Ramos (cell line): ENCODE measurements around the gene SAP30BP.

Experiments
- in situ Hi-C: fragments of 300-500 bp; cut with MboI; formaldehyde crosslinking; loops from one replicate; pipeline ENCODE4 v1.14.3; 2022; ENCODE audit warnings: low sequenced_read_pairs; ENCODE audit not compliant: unreplicated experiment

SAP30BP gene

DNA sequence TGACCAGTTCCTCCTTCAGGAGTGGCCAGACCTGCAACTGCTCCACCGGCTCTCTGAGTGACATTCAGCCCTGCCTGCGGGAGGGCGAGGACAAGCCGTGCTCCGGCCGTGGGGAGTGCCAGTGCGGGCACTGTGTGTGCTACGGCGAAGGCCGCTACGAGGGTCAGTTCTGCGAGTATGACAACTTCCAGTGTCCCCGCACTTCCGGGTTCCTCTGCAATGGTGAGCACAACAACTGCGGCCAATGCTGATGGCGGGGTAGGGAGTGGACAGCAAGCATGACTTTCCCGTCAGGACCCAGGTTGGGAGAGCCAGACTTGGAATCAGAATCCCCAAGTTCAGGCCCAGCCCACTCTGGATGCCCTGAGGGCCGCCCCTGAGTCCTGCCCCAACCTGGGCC is 66.3 kb downstream of the SAP30BP start:
- in situ Hi-C loops = no loop called here

DNA sequence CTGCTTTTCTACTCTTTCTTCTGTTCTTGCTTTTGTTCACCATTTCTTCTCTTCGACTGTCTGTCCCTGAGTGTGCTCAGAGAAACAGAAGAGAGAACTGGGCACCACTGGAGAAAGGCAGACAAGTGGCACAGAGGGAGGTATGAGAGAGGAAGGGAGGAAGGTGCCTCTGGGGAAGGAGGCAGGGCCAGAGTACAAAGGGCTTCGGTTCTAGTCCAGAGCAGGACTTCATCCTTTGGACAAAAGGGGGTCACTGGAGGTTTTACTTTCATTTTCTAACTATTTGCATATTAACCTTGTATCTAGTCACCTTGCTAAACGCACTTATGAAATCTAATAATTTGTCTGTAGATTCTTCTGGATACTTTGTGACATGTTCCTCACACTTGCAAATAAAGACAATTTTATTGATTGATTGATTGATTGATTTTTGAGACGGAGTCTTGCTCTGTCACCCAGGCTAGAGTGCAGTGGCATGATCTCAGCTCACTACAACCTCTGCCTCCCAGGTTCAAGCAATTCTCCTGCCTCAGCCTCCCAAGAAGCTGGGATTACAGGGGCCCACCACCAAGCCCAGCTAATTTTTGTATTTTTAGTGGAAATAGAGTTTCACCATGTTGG is 67.6 kb downstream of the SAP30BP start:
- in situ Hi-C loops = no loop called here

DNA sequence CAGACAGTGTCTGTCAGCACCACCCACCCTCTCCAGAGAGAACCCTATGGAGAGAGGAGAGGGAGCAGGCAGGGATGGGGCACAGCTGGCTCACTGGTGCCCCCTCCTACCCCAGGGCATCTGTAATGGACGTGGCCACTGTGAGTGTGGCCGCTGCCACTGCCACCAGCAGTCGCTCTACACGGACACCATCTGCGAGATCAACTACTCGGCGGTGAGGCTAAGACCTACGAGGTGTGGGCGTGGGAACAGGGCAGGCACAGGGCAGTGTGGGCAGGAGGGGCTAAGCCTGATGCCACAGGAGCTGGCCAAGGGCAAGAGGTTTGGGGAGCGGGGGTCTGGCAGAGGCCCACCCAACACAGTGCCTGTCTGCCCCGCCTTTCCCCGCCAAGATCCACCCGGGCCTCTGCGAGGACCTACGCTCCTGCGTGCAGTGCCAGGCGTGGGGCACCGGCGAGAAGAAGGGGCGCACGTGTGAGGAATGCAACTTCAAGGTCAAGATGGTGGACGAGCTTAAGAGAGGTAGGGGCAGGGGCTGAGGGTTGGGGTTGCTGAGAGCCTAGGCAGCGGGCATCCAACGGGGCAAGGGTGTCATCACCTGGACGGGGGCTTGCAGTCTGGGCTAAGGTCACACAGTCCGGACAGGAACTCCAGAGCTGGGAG is 69.2 kb downstream of the SAP30BP start:
- in situ Hi-C loops = no loop called here

DNA sequence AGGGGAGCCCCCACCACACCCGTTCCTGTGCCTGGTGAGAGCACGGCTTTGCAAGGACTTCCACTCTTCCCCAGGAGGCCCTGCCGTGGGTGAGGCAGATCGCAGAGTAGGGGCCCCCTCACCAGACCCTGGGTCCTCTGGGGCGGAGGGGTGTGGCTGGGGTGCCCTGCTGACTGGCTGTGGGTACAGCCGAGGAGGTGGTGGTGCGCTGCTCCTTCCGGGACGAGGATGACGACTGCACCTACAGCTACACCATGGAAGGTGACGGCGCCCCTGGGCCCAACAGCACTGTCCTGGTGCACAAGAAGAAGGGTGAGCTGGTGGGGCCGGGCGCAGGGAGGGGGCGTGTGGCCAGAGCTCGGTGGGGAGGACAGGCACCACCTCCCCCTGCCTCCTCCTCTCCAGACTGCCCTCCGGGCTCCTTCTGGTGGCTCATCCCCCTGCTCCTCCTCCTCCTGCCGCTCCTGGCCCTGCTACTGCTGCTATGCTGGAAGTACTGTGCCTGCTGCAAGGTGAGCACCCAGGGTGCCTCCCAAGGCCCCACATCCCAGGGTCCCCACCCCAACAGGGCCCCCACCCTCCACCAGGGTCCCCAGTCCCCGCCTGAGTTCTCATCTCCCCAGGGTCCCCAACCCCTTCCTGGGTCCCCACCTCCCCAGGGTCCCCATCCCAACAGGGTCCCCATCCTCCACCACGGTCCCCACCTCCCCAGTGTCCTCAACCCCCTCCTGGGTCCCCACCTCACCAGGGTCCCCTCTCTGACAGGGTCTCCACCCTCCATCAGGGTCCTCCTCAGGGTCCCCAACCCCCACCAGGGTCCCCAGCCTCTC is 70.2 kb downstream of the SAP30BP start:
- in situ Hi-C loops = no loop called here

DNA sequence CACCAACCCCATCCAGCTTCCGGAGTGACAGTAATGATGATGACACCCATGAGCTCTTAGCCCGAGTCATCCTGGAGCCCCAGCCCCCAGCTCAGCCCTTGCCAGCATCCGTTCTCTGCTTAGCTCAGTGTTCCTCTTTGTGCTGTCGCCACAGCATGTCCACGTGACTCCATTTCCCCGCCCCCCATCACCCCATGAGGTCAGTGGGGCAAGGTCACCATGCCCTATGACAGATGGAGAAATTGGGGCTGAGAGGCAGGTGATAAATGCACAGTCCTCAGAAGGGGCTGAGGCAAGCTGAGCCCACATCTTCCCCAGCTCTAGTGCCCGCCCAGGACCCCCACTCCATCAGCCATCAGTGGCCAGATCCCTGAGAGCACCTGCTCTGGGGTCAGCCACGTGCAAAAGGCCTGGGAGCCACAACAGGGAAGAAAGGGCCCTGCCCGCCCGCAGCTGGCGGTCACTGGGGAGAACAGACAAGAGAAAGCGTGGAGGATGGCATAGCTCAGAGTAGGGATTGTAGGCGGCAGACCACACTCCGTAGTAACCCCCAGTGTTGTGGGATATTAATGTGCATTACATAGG is 71.2 kb downstream of the SAP30BP start:
- in situ Hi-C loops = no loop called here

DNA sequence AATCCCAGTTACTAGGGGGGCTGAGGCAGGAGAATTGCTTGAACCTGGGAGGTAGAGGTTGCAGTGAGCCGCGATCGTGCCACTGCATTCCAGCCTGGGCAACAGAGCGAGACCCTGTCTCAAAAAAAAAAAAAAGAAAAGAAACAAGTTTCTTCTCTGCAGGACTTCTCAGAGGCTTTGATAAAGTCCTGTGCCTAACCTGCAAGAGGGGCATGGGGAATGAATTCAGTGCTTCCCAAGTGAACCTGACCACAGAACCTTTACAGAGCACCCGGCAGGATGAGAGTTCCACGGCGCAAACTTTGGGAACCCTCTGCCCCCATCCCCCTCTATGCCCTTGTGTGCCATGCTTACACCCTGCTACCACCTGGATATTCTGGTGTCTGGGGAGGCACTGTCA is 72.0 kb downstream of the SAP30BP start:
- in situ Hi-C loops = no loop called here

DNA sequence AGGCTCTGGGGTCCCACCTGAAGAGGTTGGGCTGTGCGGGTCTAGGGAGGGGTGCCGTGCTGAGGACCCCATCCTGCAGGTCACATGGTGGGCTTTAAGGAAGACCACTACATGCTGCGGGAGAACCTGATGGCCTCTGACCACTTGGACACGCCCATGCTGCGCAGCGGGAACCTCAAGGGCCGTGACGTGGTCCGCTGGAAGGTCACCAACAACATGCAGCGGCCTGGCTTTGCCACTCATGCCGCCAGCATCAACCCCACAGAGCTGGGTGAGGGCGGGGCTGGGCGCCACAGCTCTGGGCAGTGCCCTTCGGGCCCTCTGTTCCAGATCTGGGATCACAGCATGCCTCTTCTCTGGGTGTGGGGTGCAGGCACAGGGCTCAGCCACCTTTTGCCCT is 72.7 kb downstream of the SAP30BP start:
- in situ Hi-C loops = loop anchor here (5.0 to 10.0 kb wide), 3 partner anchors 62 to 315 kb away; no protein-coding TSS in a partner anchor

DNA sequence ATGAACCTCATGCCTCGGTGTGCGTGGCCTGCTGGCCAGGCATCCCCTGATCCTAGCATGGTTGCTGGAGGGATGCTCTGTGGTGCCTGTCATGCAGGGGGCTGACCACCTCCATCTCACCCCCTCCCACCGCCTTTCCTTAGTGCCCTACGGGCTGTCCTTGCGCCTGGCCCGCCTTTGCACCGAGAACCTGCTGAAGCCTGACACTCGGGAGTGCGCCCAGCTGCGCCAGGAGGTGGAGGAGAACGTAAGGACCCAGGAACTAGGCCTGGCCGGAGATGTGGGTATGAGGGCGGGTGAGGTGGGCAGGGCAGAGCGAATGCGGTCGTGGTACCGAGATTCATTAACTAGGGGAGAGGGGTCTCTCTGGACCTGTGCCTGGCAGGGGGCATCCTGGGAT is 73.1 kb downstream of the SAP30BP start:
- in situ Hi-C loops = loop anchor here (5.0 to 10.0 kb wide), 3 partner anchors 63 to 315 kb away; no protein-coding TSS in a partner anchor

DNA sequence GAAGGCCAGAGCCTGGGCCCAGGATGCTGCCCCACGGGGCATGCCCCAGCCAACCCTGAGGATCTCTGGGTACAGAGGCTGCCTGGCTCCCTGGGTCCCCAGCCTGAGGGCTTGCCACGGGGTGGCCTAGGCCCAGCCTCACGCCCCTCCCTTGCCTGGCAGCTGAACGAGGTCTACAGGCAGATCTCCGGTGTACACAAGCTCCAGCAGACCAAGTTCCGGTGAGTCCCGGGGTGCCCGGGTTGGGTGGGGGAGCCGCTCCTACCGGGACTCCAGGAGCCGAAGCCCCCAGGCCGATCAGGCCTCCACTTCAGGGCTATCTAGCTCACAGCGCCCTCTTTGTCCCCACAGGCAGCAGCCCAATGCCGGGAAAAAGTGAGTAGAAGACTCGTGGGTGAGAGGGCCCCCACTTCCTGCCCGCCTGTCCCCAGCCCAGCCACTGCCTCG is 73.5 kb downstream of the SAP30BP start:
- in situ Hi-C loops = loop anchor here (5.0 to 10.0 kb wide), 3 partner anchors 63 to 316 kb away; no protein-coding TSS in a partner anchor

DNA sequence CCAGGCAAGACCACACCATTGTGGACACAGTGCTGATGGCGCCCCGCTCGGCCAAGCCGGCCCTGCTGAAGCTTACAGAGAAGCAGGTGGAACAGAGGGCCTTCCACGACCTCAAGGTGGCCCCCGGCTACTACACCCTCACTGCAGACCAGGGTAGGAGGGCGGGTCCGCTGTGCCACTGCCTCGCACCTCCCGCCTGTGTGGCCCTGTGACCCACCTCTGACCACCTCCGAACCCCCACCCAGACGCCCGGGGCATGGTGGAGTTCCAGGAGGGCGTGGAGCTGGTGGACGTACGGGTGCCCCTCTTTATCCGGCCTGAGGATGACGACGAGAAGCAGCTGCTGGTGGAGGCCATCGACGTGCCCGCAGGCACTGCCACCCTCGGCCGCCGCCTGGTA is 75.2 kb downstream of the SAP30BP start:
- in situ Hi-C loops = loop anchor here (5.0 to 10.0 kb wide), 3 partner anchors 65 to 318 kb away; no protein-coding TSS in a partner anchor

DNA sequence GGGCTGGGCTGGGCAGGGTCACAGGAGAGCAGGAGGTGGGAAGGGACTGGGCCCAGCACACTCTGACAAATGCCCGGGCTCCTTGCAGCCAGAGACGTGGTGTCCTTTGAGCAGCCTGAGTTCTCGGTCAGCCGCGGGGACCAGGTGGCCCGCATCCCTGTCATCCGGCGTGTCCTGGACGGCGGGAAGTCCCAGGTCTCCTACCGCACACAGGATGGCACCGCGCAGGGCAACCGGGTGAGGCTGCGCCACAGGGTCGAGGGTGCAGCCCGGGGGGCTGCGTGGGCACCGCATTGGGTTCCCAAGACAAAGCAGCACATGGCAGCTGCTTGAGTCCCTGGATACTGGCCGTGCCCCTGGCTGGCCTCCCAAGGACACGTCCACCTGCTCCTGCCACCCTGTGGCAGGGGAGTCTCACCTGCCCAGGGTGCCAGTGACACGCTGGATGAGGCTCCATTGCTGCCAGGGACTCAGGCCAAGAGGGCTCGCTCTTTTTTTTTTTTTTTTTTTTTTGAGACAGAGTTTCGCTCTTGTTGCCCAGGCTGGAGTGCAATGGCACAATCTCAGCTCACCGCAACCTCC is 76.6 kb downstream of the SAP30BP start:
- in situ Hi-C loops = loop anchor here (5.0 to 10.0 kb wide), 3 partner anchors 66 to 319 kb away; no protein-coding TSS in a partner anchor

DNA sequence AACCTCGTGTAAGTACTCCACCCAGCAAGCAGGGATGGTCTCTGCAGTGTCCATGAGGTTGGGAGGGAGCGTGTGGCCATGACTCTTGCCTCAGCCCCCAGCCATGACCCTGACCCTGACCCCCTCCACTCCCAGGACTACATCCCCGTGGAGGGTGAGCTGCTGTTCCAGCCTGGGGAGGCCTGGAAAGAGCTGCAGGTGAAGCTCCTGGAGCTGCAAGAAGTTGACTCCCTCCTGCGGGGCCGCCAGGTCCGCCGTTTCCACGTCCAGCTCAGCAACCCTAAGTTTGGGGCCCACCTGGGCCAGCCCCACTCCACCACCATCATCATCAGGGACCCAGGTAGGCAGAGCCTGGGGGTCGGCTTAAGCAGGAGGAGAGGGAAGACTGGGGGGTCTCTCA is 81.6 kb downstream of the SAP30BP start:
- in situ Hi-C loops = loop anchor here (10.0 kb wide), 1 partner anchor 324 kb away; no protein-coding TSS in a partner anchor

DNA sequence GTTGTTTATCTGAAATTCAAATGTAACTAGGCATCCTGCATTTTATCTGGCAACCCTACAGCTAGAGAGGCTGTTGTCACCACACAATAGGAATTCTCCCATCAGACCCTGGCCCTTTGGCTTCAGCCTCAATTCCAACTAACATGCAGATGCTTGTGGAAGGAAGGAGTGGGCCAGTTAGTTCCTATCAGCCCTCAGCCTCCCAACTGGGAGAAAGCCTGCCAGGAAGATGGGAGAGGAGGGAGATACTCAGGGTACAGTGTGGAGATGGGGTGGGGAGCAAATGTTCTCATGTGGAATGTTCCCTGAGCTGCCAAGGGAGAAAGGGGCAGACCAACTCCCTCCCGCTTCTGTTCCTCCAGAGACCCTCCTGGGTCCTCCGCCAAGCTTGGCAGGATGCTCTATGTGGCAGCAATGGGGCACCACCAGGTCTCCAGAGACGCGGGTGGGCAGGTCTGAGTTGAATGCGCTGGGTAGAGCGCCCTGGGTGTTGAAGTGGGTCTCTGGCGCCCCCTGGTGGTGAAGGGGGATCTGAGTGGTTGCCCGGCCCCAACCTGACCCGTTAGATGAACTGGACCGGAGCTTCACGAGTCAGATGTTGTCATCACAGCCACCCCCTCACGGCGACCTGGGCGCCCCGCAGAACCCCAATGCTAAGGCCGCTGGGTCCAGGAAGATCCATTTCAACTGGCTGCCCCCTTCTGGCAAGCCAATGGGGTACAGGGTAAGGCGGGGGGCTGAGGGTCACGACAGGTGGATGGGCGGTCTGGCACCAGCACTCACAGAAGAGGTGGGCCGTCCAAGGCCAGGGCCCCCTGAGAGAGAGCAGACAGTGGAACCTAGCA is 82.6 kb downstream of the SAP30BP start:
- in situ Hi-C loops = loop anchor here (10.0 kb wide), 1 partner anchor 325 kb away; no protein-coding TSS in a partner anchor

DNA sequence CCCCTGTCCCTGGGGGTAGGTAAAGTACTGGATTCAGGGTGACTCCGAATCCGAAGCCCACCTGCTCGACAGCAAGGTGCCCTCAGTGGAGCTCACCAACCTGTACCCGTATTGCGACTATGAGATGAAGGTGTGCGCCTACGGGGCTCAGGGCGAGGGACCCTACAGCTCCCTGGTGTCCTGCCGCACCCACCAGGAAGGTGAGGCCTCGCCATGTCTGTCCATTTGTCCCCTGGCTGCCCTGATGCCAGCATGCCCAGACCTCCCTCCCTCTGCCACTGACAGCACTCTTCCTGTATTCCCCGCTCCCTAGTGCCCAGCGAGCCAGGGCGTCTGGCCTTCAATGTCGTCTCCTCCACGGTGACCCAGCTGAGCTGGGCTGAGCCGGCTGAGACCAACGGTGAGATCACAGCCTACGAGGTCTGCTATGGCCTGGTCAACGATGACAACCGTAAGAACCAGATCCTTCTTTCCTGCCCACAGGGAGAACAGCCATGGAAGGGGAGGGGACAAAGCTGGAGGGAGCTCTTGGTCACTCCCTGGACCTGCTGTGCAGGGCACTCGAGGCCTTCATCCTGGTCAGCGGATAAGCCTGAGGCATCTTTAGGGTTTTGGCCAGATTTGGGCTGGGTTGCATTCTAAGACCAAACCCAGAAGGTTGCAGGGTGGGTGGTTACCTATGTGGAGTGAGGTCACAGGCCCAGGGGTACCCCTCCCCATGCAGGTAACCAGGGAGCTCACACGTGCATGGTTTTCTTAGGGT is 83.7 kb downstream of the SAP30BP start:
- in situ Hi-C loops = no loop called here

DNA sequence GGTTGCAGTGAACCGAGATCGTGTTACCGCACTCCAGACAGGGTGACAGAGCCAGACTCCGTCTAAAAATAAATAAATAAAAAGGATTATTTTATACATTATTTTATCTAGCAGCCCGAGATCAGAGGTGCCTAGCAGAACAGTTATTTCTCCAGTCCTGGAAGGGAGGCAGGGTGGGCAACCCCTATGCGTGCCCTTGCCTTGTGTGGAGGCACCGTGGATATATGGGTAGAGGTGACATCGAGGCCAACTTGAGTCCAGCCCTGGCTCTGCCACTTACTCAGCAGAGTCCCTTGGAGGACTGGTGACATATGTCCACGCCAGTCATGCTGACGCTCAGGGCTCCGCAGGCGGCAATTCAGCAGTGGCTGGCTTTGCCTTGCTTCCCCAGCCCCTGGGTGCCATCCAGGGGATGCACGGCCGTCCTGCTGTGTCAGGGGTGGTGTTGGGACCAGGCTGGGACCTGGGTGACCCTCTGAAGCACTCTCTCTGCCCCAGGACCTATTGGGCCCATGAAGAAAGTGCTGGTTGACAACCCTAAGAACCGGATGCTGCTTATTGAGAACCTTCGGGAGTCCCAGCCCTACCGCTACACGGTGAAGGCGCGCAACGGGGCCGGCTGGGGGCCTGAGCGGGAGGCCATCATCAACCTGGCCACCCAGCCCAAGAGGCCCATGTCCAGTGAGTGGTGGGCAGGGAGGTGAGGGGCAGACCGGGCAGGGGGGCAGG is 84.7 kb downstream of the SAP30BP start:
- in situ Hi-C loops = no loop called here

DNA sequence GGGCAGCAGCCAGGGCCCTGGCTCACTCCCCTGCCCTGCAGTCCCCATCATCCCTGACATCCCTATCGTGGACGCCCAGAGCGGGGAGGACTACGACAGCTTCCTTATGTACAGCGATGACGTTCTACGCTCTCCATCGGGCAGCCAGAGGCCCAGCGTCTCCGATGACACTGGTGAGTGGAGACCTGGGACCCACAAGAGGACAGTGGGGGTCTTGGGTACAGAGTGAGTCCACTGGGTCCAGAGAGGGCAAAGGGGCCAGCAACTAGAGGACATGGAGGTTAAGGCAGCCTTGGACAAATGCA is 85.2 kb downstream of the SAP30BP start:
- in situ Hi-C loops = no loop called here

DNA sequence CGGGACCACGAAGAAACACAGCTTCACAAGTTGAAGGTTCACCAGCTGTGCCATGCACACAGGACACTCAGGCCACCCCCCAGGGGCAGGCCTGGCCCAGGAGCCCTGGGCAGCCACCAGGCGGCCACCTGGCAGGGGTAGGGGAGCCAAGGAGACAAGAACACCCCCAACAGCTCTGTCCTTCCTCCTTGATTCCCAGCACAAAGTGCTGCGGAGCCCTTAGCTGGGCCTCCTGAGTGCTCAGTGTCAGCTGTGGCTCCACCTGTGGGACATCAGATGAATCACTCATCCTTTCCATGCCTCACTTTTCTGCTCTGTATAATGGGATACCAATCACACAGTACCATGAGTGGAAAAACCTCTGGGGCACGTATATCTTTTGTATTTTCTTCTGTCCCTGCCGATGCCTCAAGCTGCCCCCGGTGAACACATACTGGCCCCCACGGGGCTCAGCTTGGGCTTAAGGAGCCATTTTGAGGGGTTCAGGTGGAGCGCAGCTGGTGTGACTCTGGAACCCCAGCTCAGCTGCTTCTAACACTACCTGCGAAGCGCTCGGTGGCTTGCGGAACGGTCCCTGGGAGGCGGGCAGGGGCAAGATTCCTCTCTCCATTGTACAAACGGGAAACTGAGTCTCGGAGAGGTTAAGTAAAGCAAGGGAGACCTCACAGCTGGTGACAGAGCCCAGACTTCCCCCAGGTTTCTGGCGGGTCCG is 85.8 kb downstream of the SAP30BP start:
- in situ Hi-C loops = no loop called here
